BE2C (cell line): ENCODE results near the gene FPR1. TPM values are rescaled to one million over a fixed set of nuclear protein-coding genes. Genes with fewer than 3 reads are reported as not detected.

Experiments
- DNase-seq: peaks from one replicate; pipeline ENCODE4 v3.0.0-alpha.2; 2020
- H3K27me3 ChIP-seq: fragments of 250-450 bp; sonication (Bioruptor Pico); 2 replicates; pipeline ENCODE4 v1.5.1; 2020; ENCODE audit warnings: mild to moderate bottlenecking
- H3K36me3 ChIP-seq: fragments of 250-450 bp; sonication (Bioruptor Pico); 2 replicates; pipeline ENCODE4 v1.5.1; 2020; ENCODE audit warnings: mild to moderate bottlenecking
- H3K4me1 ChIP-seq: fragments of 250-450 bp; sonication (Bioruptor Pico); 2 replicates; pipeline ENCODE4 v1.5.1; 2020
- H3K4me3 ChIP-seq: 2 replicates; pipeline ENCODE4 v1.5.1; 2011; ENCODE audit warnings: low read depth, low read length
- H3K9me3 ChIP-seq: fragments of 250-450 bp; sonication (Bioruptor Pico); 2 replicates; pipeline ENCODE4 v1.5.1; 2020
- polyA plus RNA-seq: library from polyadenylated mRNA; unstranded; fragments of >200 nt; gene quantifications from one replicate; pipeline ENCODE4 v1.2.1, GENCODE V29; 2012; ENCODE audit warnings: low read depth, missing spikeins; ENCODE audit not compliant: insufficient read length, insufficient read depth
- TF ChIP-seq, protein P1 (sequence below): IDR thresholded peaks from 2 replicates; pipeline ENCODE4 v1.5.1; 2012; ENCODE audit warnings: mild to moderate bottlenecking, low read depth, low read length

Gene FPR1, protein sequence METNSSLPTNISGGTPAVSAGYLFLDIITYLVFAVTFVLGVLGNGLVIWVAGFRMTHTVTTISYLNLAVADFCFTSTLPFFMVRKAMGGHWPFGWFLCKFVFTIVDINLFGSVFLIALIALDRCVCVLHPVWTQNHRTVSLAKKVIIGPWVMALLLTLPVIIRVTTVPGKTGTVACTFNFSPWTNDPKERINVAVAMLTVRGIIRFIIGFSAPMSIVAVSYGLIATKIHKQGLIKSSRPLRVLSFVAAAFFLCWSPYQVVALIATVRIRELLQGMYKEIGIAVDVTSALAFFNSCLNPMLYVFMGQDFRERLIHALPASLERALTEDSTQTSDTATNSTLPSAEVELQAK
- polyA plus RNA-seq, result 0.77 TPM

DNA sequence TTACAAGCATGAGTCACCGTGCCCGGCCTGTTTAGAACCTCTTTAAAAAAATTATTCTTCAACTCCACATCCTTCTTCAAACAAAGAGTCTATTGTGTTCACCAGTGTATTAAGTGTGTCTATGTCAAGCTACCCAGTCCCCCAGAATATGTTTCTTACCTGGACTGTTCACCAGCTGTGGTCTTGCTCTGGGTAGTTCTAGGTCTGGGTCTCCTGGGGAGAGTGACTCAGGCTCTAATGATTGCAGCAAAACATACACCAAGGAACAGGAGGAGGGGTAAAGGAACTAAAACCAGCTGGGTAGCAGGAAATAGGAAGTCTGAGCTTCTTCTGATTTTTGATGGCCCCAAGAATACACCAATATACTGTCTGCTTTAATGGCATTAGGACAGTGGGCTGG is at the start of gene FPR1:
Gene FPR1, minus strand, starts transcription at position 224 of the 400 bp plus-strand sequence. CDS start 4,884 bp downstream, outside the sequence.
- Histone ChIP-seq H3K27me3 (peaks cover 6% of the 10 kb centered on the region; the same call in 1 of the 2 replicates), H3K36me3 (no peaks in the 10 kb centered on the region), H3K4me1 (no peaks in the 10 kb centered on the region), H3K4me3 (no peak within 1 kb of the TSS), H3K9me3 (no peaks in the 10 kb centered on the region)
- TF ChIP-seq, protein P1, sequence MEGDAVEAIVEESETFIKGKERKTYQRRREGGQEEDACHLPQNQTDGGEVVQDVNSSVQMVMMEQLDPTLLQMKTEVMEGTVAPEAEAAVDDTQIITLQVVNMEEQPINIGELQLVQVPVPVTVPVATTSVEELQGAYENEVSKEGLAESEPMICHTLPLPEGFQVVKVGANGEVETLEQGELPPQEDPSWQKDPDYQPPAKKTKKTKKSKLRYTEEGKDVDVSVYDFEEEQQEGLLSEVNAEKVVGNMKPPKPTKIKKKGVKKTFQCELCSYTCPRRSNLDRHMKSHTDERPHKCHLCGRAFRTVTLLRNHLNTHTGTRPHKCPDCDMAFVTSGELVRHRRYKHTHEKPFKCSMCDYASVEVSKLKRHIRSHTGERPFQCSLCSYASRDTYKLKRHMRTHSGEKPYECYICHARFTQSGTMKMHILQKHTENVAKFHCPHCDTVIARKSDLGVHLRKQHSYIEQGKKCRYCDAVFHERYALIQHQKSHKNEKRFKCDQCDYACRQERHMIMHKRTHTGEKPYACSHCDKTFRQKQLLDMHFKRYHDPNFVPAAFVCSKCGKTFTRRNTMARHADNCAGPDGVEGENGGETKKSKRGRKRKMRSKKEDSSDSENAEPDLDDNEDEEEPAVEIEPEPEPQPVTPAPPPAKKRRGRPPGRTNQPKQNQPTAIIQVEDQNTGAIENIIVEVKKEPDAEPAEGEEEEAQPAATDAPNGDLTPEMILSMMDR, result no peak
- no peak for DNase-seq

DNA sequence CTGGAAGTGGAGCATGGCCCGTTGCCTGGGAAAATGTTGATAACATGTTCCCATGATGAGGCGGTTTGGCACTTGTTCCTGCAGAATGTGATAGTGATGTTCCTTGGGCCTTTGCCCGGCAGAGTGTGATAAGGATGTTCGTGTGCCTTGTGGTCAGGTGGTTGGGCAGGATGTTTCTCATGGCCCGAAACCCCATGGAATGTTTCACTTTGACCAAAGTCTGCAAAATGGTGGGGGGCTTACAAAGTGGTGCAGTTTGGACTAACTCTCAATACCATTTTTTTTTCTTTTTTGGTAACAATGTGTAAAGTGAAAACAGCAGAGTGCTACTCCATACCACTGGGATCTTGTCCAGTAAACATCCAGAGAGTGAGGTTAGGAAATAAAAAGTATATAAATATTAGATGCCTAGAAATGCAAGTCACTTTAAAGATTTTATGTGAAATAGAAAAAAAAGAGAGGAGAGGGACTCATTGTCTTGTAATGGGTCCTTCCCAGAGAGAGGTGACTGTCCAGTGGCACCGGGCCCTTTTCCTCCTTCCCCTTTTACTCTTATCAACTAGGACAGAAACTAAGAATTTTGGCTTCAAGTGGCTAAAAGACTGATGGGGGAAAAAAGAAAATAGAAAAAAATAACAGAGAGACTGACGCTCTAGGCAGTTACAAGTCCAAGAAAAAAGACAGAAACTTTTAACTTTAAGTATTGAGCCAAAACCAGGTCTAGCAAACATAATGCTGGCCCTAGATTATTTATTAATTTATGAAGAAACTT is 49.0 kb upstream of the FPR1 start:
- H3K27me3 ChIP-seq, result no peaks in the 10 kb centered on the region
- DNase-seq, result no peak
- TF ChIP-seq, protein P1, result no peak
- H3K9me3 ChIP-seq, result no peaks in the 10 kb centered on the region
- H3K36me3 ChIP-seq, result no peaks in the 10 kb centered on the region
- H3K4me3 ChIP-seq, result no peak overlapping the region
- no peaks in the 10 kb centered on the region for H3K4me1 ChIP-seq

DNA sequence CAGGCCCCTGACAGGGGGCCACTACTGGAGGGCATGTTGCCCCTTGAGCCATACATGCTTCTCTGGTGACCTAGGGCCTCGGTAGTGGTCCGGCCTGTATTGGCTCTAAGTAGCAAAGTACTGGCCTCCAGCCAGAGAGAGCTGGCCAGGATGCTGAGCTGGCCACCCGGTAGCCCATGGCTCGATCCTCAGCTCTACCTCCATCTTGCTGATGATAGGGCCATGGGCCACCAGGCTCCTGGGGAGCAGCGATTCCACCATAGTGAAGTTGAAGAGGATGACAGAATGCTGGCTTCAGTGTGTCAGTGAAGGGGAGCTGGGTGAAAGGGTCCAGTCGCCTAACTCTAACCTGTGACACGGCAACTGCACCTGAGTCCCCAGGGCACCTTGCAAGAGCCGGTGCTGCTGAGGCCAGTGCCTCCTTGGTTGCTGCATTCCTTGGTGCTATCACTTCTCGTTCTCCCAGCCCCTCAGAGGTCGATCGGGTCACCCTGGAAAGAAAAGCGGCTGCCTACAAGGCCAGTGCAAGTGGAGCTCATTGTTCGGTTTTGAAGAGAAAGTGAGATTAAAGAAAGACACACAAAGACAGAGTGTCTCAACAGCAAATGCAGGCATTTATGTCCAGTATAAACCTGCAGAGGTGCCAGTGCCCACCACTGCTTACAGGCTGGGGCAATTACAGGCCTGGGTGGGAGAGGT is 48.2 kb upstream of the FPR1 start:
- no peaks in the 10 kb centered on the region for H3K36me3 ChIP-seq
- TF ChIP-seq, protein P1, result no peak
- H3K4me3 ChIP-seq, result no peak overlapping the region
- no peaks in the 10 kb centered on the region for H3K4me1 ChIP-seq
- H3K9me3 ChIP-seq, result no peaks in the 10 kb centered on the region
- no peaks in the 10 kb centered on the region for H3K27me3 ChIP-seq
- no peak for DNase-seq

DNA sequence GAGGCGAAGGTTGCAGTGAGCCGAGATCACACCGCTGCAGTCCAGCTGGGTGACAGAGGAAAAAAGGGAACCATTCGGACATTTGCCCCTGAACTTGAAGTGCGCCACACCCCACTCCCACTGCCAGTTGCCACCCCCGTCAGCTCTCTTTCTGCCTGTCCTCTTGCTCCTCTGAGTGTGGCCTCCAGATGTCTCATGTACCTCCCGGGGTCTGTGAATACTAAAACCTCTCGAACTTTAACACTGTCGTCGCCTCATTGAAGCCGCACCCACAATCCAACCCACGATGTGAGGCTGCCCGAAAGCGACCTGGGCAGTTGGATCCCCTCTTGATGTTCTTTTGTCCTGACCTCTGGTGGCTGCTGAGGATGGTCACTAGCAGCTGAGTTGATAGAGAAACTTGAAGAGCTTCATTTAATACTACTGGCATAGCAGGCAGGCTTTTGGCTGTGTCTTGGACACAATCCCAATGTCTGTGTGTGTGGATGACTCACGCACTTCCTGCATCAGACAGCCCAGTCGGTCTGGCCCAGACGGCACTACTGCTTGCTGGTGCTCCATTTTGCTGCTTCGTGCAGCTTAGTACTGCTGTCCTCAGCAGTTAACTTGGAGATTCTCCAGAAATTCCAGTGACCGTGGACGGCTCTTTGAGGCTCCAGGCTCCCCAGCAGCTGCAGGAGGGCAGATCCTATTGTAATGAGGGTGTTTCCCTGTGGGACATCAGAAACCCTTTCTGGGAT is 47.5 kb upstream of the FPR1 start:
- no peaks in the 10 kb centered on the region for H3K27me3 ChIP-seq
- DNase-seq, result peak; percentile 52

DNA sequence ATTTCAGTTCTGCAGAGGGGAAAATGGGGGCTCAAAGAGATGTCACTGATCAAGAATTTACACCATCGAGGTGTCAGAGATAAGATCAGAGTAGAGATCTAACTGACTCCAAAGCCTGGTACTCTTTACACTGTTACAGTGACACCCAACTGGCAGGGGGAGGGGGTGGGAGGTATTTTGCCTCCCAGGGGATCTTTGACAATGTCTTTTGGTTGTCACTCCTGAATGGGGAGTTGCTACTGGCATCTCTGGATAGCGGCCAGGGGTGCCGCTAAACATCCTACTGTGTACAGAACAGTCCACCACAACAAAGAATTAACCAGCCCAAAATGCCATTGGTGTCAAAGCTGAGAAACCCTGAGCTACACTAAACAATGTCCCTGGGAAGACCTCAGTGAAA is 46.4 kb upstream of the FPR1 start:
- Histone ChIP-seq H3K36me3 (no peaks in the 10 kb centered on the region), H3K4me3 (no peak overlapping the region), H3K27me3 (no peaks in the 10 kb centered on the region), H3K4me1 (no peaks in the 10 kb centered on the region), H3K9me3 (no peaks in the 10 kb centered on the region)
- TF ChIP-seq, protein P1, result no peak
- DNase-seq, result no peak

More for the DNA sequence above, 47.5 kb upstream of the FPR1 start:
- Histone ChIP-seq H3K4me3 (no peak overlapping the region), H3K36me3 (no peaks in the 10 kb centered on the region), H3K9me3 (no peaks in the 10 kb centered on the region), H3K4me1 (no peaks in the 10 kb centered on the region)
- TF ChIP-seq, protein P1, result no peak
